NT2/D1 (cell line): Measurements from ENCODE around the gene SGCB.

Source experiments
- DNase-seq: peaks from one replicate; pipeline ENCODE4 v3.0.0-alpha.2; 2011; ENCODE audit warnings: low read depth, low spot score
- H3K27me3 ChIP-seq: 2 replicates; pipeline ENCODE4 v1.6.0; 2011; ENCODE audit warnings: mild to moderate bottlenecking; ENCODE audit not compliant: insufficient read length, insufficient read depth
- H3K36me3 ChIP-seq: 2 replicates; pipeline ENCODE4 v1.6.1; 2011; ENCODE audit warnings: mild to moderate bottlenecking, low read length, mixed read lengths; ENCODE audit not compliant: insufficient read depth, insufficient read length
- H3K4me1 ChIP-seq: 2 replicates; pipeline ENCODE4 v1.5.1; 2011; ENCODE audit not compliant: insufficient read depth, insufficient read length
- H3K4me3 ChIP-seq: 2 replicates; pipeline ENCODE4 v1.5.1; 2011; ENCODE audit warnings: low read depth; ENCODE audit not compliant: insufficient read length
- H3K9ac ChIP-seq: 2 replicates; pipeline ENCODE4 v1.6.0; 2011; ENCODE audit warnings: low read depth; ENCODE audit not compliant: insufficient read length
- H3K9me3 ChIP-seq: 2 replicates; pipeline ENCODE4 v1.5.1; 2011; ENCODE audit warnings: mild to moderate bottlenecking, low read length; ENCODE audit not compliant: insufficient read depth
- SUZ12 ChIP-seq: IDR thresholded peaks from 2 replicates; pipeline ENCODE4 v1.6.1; 2011; ENCODE audit not compliant: insufficient read length, insufficient read depth; ENCODE audit errors: extremely low read depth
- YY1 ChIP-seq: IDR thresholded peaks from 2 replicates; pipeline ENCODE4 v1.6.1; 2011; ENCODE audit not compliant: insufficient read length, insufficient read depth
- ZNF274 ChIP-seq: IDR thresholded peaks from 2 replicates; pipeline ENCODE4 v1.6.1; 2011; ENCODE audit warnings: mild to moderate bottlenecking, low read depth, low read length

SGCB gene

DNA sequence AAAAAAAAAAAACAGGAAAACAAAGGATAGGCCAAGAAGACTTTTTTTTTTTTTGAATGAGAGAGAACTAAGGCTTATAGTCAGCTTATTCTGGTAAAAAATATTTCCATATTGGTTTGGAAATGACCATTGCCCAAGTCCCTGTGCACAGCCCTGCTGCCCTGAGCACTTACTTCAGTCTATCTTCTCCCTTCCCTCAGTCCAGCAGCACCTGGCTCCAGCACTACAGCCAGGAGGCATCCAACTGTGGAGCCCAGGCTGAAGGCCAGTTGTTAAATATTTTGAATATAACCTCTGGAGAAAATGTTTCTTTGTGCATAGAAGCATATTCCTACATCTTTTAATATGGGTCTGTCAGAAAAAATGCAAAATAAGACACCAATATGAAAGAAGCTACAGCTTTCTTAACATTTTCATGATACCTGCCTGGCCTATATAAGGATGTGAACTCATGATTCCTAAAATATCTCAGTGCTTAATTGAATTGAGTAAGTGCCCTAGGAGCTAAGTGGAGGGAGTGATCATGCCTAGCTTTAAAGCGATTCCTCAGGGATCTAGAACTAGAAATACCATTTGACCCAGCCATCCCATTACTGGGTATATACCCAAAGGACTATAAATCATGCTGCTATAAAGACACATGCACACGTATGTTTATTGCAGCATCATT is 32.4 kb downstream of the SGCB start:
- H3K4me1 ChIP-seq: no peaks in the 10 kb centered on the region
- H3K9ac ChIP-seq: no peak overlapping the region
- no peaks in the 10 kb centered on the region for H3K9me3 ChIP-seq
- no peak for DNase-seq
- H3K36me3 ChIP-seq: no peaks in the 10 kb centered on the region
- no peak overlapping the region for H3K4me3 ChIP-seq
- H3K27me3 ChIP-seq: no peaks in the 10 kb centered on the region
- TF ChIP-seq YY1: no peak
- no peak for TF ChIP-seq SUZ12
- TF ChIP-seq ZNF274: no peak

- no peak for TF ChIP-seq SUZ12
- TF ChIP-seq YY1: no peak
- TF ChIP-seq ZNF274: no peak
- no peak for DNase-seq
These were observed 33.7 kb downstream of the SGCB start for GRCh38 chr4:52004414-52004813.

GRCh38 chr4:52001616-52002015 is 36.5 kb downstream of the SGCB start:
- Histone ChIP-seq H3K4me3 (no peak overlapping the region), H3K9me3 (no peaks in the 10 kb centered on the region), H3K4me1 (no peaks in the 10 kb centered on the region), H3K36me3 (no peaks in the 10 kb centered on the region), H3K9ac (no peak overlapping the region), H3K27me3 (no peaks in the 10 kb centered on the region)
- TF ChIP-seq SUZ12 (no peak), ZNF274 (no peak), YY1 (no peak)
- DNase-seq: no peak

More at GRCh38 chr4:52004414-52004813, 33.7 kb downstream of the SGCB start:
- Histone ChIP-seq H3K36me3 (no peaks in the 10 kb centered on the region), H3K27me3 (no peaks in the 10 kb centered on the region), H3K9ac (no peak overlapping the region), H3K9me3 (no peaks in the 10 kb centered on the region), H3K4me3 (no peak overlapping the region), H3K4me1 (no peaks in the 10 kb centered on the region)

GRCh38 chr4:51999250-51999649 is 38.8 kb downstream of the SGCB start:
- TF ChIP-seq YY1 (no peak), SUZ12 (no peak), ZNF274 (no peak)
- H3K9me3 ChIP-seq: no peaks in the 10 kb centered on the region
- H3K9ac ChIP-seq: no peak overlapping the region
- no peaks in the 10 kb centered on the region for H3K4me1 ChIP-seq
- no peaks in the 10 kb centered on the region for H3K36me3 ChIP-seq
- H3K4me3 ChIP-seq: no peak overlapping the region
- DNase-seq: no peak
- no peaks in the 10 kb centered on the region for H3K27me3 ChIP-seq

- no peak for DNase-seq
- no peaks in the 10 kb centered on the region for H3K9me3 ChIP-seq
- H3K9ac ChIP-seq: no peak overlapping the region
- H3K27me3 ChIP-seq: no peaks in the 10 kb centered on the region
- no peaks in the 10 kb centered on the region for H3K4me1 ChIP-seq
- no peak for TF ChIP-seq YY1
- no peak for TF ChIP-seq SUZ12
- TF ChIP-seq ZNF274: no peak
- no peak overlapping the region for H3K4me3 ChIP-seq
- no peaks in the 10 kb centered on the region for H3K36me3 ChIP-seq
These were observed 39.3 kb downstream of the SGCB start for GRCh38 chr4:51998837-51999236.

GRCh38 chr4:51997647-51998046 is 40.5 kb downstream of the SGCB start:
- Histone ChIP-seq H3K4me3 (no peak overlapping the region), H3K27me3 (no peaks in the 10 kb centered on the region), H3K4me1 (no peaks in the 10 kb centered on the region), H3K36me3 (no peaks in the 10 kb centered on the region), H3K9ac (no peak overlapping the region), H3K9me3 (no peaks in the 10 kb centered on the region)
- no peak for DNase-seq
- TF ChIP-seq YY1: no peak
- no peak for TF ChIP-seq ZNF274
- no peak for TF ChIP-seq SUZ12

- no peak for DNase-seq
These were observed 42.4 kb downstream of the SGCB start for GRCh38 chr4:51995647-51996220.

More at GRCh38 chr4:51995647-51996220, 42.4 kb downstream of the SGCB start:
- H3K4me1 ChIP-seq: no peaks in the 10 kb centered on the region
- H3K27me3 ChIP-seq: no peaks in the 10 kb centered on the region
- no peaks in the 10 kb centered on the region for H3K9me3 ChIP-seq
- H3K9ac ChIP-seq: no peak overlapping the region
- H3K4me3 ChIP-seq: no peak overlapping the region
- TF ChIP-seq SUZ12 (no peak), YY1 (no peak), ZNF274 (no peak)
- no peaks in the 10 kb centered on the region for H3K36me3 ChIP-seq
